GM21825 (cell line): ENCODE measurements around the gene MMP15.
"Not testable (repeated sequence)": the region's sequence is repeated elsewhere in the genome, so short reads cannot be mapped to it uniquely, and the experiment has no call there.

Source experiments
- ATAC-seq: cut with Tn5 transposase; IDR thresholded peaks from one replicate; pipeline ENCODE4 v1.9.1; 2021; ENCODE audit warnings: mild to moderate bottlenecking, moderate library complexity; ENCODE audit not compliant: unreplicated experiment

MMP15 gene

DNA sequence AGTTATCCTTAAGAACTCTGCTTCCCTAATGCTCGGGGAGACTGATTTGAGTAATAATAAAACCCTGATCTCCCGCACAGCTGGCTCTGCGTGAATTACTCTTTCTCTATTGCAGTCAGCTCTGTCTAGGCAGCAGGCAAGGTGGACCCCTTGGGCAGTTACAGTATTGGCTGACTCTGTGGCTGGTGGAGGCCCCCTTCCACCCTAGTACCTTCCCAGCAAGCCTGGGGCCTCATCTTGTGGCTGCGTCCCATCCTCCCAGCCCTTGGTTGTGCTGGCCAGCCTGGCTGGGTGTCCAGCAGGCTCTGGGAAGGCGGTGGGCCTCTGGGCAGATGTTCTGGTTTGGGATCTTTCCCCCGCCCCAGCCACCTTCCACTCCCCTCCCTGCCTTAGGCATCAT is 59.1 kb downstream of the MMP15 start:
- no peak for ATAC-seq

DNA sequence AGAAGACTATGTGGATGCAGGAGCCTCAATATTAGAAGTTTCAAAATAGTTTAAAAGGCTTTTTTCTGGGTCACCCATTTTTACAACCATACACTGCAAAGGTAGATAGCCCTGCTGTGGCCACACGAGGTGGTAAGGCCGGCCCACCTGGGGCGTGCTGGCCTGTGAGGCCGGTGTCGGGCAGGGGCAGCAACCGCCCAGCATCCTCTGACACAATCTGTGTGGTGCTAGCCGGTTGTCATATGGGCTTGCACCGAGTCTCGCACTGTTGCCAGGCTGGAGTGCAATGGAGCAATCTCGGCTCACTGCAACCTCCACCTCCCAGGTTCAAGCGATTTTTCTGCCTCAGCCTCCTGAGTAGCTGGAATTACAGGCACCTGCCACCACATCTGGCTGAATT is 59.6 kb downstream of the MMP15 start:
- ATAC-seq = no peak

DNA sequence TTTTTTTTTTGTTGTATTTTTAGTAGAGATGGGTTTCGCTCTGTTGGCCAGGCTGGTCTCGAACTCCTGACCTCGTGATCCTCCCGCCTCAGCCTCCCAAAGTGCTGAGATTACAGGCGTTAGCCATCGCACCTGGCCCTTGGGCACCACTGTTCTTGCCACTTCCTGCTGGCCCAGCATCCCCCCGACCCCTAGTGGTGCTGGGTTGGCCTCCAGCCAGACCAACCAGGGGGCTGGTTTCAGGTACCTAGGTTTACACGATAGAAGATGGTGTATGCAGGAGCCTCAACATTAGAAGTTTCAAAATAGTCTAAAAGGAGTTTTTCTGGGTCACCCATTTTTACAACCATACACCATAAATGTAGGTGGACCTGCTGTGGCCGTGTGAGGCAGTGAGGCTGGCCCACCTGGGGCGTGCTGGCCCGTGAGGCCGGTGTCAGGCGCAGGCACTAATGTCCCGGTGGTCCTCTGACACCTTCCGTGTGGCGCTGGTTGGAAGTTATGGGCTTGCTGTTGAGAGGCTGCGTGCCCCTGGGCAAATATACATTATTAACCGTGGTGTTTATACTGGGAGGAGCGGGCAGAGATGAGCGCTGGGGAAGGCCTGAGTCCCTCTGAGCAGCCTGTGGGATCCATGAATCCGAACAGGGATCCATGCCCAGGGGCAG is 60.2 kb downstream of the MMP15 start:
- ATAC-seq = no peak

DNA sequence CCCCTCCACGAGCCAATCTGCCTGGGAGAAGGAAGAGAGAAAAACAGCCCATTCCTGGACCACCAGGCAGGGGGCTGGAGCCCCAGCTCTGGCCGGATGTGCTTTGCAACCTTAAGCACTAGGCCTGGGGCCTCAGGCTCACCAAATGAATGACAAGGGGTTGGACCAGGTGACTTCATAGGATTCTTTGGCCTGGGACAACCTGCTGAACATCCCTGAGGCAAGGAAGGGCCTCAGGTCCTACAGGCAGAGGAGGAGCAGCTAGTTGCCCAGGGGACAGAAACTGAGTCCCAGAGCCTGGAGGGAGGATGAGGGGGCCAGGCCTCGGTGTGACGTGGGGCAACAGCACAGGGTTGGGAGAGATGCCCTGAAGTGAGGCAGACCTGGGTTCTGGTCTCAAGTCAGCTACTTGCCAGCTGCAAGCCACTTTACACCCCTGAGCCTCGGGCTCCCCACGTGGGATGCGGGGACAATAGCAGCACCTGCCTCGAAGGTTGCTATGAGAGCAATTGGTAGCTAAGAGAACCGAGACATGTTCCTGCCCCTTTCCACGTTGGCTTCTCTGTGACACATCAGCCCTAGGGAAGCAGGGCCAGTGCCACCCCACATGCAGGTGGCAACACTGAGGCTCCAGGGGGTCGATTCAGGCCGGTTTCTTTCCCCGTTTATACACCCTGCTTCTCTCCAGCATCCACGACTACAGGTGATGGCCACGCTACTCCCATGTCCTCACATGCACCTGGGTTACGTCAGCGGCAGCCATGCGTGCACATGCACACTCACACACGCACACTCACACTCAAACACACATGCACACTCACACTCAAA is 61.0 kb downstream of the MMP15 start:
- no peak for ATAC-seq

DNA sequence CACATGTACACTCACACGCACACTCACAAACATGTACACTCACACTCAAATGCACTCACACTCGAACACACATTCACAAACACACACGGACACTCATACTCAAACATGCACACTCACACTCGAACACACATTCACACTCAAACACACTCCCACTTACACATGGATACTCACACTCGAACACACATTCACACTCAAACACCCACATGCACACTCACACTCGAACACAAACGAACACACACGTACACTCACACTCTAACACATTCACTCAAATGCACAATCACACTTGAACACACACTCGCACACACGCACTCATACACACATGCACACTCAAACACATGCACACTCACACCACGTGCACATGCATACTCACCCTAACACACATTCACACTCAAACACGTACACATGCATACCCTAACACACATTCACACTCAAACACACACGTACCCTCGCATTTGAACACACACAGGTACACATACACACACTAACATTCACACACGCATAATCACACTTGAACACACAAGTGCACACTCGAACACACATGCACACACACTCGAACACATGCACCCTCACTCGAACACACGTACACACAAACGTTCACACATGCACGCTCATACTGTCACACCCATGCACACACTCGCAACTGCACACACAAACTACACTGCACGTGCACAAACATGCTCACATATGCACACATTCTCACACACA is 61.8 kb downstream of the MMP15 start:
- ATAC-seq = no peak

DNA sequence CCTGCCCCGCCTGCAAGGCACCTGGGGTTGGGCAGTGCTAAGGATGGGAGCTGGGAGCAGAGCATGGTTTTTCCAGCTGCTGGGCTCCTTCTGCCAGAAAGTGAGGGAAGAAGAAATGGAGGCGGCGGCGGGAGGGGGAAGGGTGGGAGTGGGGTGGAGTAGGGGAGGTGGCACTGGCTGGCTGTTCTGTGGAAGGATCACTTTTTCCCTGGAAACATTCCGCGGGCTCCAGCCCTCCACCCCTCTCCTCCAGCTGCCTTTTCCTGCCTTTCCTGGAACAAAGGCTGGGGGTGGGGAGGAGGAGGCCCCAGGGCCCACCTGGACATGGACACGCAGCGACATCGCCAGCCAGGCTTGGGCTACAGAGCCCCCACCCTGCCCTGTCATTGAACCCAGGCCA is 62.5 kb downstream of the MMP15 start:
- no peak for ATAC-seq

DNA sequence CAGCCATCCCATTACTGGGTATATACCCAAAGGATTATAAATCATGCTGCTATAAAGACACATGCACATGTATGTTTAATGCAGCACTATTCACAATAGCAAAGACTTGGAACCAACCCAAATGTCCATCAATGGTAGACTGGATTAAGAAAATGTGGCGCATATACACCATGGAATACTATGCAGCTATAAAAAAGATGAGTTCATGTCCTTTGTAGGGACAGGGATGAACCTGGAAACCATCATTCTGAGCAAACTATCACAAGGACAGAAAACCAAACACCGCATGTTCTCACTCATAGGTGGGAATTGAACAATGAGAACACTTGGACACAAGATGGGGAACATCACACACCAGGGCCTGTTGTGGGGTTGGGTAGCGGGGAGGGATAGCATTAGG is 64.8 kb downstream of the MMP15 start:
- not testable (repeated sequence) for ATAC-seq

DNA sequence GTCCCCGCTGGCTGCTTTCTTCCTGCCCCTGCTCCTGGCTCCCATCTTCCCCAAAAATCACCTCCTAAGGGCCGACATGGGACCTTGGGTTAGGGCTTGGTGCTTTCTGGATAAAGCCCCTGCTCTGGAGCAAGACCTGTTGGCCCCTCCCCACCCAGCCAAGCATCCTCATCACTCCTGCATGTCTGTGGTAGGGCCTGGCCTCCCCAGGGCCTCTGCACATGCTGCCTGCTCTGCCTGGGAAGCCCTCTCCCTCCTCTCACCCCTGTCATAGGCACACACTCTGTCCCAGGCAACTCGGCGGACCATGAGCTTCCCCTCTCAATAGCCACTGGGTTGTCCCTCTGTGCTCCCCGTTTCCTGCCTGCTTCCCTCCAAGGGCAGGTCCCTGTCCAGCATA is 68.5 kb downstream of the MMP15 start:
- ATAC-seq = no peak

DNA sequence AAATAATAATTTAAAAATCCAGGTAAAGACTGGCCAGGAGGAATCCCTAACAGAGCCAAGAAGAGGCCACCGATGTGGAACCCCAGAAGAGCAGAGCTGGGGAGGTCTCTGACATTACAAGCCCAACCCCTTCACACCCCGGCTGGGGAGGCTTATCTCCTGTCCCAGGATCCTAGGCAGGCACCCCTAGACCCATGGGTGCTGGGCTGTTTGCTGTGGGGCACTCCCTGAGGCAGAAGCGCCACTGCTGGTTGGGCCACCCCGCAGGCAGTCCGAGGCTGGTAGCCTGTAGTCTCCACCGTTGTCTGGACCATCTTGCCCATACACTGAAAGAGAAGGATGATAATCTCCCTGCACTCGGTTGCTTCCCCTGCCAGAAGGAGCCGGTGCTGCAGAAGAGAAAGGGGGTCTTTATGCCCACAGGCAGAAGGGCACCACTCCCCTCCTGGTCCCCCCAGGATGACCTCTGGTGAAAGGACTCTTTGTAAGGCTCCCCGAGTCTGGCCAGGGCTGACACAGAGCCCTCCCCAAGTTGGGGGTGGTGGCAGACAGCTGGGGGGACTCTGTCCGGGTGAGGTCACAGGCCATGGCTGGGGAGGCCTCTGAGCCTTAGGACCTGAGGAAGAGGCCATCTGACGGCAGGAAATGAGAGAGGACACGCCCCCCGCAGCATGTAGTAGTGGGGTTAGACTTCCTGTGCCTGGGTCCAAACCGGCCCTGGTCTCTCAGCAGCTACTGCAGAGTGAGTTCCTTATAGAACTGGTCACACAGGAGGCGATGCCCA is 69.4 kb downstream of the MMP15 start:
- ATAC-seq = no peak

DNA sequence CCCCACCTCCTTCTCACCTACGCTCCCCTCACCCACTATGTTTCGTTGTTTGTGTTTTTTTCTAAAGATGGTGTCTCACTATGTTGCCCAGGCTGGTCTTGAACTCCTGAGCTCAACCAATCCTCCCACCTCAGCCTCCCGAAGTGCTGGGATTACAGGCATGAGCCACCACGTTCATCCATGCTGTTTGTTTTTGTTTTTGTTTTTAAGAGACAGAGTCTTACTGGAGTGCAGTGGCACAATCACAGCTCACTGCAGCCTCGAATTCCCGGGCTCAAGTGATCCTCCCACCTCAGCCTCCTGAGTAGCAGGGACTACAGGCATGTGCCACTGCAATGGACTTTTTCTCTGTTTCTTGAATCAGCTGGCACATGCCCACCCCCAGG is 70.0 kb downstream of the MMP15 start:
- ATAC-seq = not testable (repeated sequence)

DNA sequence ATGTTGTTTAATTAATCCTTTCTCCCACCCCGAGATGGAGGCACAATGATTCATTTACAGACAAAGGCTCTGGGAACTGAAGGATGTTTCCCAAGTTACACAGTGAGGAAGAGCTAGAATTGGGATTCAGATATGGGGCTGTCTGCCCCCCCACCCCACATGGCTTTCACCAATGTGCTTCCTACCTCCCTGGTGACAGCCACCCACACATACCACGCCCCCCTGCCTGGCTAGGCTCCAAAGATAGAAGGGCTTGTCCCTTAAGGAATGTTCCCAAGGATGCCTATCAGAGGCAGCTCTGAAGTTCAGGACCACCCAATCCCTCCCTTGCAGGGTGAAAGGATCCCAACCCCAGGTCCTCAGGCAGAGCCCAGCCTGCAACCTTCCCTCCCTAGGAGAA is 70.7 kb downstream of the MMP15 start:
- ATAC-seq = no peak
